Endometrium (tissue), 2 donors: ENCODE measurements around the gene ARHGAP24.

Source experiments
- FAIRE-seq: peaks from 2 replicates; lab custom pipeline; 2012; peaks lifted over from hg19 to GRCh38; lab: Jason Lieb, UNC
- donor health status: control.
- donor health status: control.

The ARHGAP24 gene

GRCh38 chr4:85474818-85475630, at the start of gene ARHGAP24:
Gene ARHGAP24 (plus strand): TSS chr4:85475150.
- FAIRE-seq: peak; percentile 48

- FAIRE-seq: no peak
Measured at GRCh38 chr4:85426366-85426765, 48.6 kb upstream of the ARHGAP24 start.

DNA sequence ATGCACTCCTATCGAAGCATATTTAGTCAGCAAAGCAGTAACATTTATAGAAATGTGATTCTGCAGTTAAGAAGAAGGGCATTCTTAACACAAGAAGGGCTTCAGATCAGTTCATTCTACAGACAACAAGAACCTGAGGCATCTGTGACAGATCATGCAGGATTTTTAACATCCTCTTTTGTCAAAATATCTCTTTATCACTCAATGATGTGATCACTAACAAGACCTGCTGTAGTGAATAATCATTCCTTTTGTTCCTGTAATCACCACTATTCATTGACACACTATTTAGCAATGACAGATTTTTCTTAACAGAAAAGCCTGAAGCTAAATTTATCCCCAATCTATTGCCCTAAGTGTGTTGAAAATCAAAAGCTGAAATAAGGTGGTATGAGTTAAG, 47.8 kb upstream of the ARHGAP24 start:
- no peak for FAIRE-seq

GRCh38 chr4:85430226-85430625, 44.7 kb upstream of the ARHGAP24 start:
- FAIRE-seq: no peak

DNA sequence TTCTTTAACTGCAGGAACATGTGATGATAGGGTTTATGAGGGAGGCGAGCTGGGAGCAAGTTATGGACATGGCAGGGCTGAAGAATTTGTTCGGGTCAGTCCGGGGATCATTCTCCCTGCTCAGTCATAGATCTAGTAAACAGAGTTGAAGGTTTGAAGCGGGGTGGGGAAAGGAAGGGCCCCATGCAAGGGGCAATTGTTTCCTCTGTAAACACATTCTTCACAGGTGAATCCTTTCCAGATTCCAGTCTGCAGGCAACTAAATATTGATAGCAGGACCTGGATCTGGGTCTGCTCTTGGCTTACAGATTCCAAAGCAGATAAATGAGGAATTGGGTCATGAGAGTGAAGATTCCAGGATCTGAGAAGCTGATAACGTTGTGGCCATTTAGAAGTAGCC, 44.3 kb upstream of the ARHGAP24 start:
- FAIRE-seq: no peak

- no peak for FAIRE-seq
Measured at GRCh38 chr4:85431156-85431555, 43.8 kb upstream of the ARHGAP24 start.

DNA sequence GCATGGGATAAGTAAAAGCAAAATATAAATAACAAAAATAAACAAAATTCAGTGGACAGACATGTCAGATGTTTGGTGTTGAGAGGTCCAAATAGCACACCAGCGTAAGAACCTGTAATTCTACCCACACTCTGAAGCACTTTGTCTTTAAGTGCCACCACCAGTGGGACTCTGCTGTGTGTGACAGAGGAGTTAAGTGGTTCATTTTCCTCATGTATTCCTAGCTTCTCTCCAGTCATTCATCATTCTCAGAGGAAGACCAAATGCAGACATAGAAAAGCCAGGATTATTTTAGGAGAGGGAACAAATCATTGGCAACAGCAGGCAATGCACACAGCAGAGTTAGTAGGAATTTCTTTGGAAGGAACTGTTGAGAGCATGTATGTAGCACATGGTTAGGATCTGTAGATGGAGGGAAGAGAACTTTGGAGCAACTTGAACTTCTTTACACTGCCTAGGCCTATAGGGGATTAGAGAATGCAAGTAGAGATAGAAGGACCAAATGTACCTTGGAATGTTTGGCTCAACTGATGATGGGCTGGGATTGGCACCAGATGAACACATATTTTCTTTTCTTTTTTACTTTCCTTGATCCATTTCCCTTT, 43.0 kb upstream of the ARHGAP24 start:
- no peak for FAIRE-seq

DNA sequence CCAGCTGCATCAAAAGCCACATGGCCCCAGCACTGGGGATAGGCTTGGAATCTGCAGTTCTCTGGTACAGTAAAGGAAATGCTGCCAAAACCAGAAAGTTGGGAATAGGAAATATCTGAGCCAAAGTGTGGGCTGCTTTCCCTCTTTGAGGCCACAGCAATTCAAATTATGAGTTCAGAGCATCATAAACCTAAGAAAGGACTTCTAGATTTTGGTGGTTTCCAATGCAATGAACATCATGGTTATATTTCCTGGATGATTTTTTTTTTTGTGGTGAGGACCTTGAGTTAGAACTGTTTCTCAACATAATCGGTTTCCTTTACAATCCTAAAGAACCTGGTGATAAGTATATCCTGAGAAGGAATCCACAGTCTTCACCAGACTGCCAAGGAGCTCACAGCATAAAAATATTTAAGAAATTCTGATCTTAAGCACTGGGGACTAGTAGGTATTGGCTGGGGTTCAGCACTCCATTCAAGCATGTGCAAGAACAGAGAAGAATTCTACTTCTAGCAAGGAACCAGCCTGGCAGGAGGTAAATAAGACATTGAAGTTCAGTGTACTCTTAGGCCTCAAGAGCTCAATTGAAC, 29.8 kb upstream of the ARHGAP24 start:
- FAIRE-seq: no peak

DNA sequence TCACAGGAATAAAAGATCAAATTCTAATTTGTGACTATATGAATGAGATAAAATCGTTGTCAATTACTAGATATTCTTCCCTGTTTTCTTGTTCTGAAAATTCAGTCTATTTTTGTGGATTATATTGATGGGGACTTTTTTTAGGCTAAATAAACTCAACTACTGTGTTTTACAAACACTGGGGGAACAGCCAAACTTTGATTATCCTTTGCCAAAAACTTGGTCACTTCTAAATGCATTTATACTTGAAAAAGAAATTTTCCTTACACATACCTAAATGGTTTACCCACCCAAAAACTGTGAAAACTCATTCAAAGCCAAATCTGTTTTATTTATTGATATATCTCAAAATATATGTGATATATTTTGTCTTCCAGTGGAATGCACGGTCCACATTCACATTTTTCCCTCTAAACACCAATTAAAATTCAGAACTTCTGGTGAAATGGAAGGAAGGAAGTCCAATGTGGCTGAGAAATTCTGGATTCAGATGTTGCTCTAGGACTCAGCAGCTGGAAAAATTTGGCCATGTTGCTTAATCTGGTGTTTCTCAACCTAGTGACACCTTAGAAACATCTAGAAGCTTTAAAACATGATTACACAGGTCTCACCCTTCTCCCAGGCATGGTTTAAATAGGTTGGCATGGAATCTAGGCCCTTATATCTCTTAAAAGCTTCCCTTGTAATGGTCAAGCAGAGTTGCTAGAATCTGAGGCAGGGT, 28.6 kb upstream of the ARHGAP24 start:
- FAIRE-seq: no peak

- no peak for FAIRE-seq
Measured at GRCh38 chr4:85448906-85449890, 25.8 kb upstream of the ARHGAP24 start.

GRCh38 chr4:85452058-85452731, 22.8 kb upstream of the ARHGAP24 start:
- FAIRE-seq: no peak

- no peak for FAIRE-seq
Measured at GRCh38 chr4:85455942-85456341, 19.0 kb upstream of the ARHGAP24 start.

DNA sequence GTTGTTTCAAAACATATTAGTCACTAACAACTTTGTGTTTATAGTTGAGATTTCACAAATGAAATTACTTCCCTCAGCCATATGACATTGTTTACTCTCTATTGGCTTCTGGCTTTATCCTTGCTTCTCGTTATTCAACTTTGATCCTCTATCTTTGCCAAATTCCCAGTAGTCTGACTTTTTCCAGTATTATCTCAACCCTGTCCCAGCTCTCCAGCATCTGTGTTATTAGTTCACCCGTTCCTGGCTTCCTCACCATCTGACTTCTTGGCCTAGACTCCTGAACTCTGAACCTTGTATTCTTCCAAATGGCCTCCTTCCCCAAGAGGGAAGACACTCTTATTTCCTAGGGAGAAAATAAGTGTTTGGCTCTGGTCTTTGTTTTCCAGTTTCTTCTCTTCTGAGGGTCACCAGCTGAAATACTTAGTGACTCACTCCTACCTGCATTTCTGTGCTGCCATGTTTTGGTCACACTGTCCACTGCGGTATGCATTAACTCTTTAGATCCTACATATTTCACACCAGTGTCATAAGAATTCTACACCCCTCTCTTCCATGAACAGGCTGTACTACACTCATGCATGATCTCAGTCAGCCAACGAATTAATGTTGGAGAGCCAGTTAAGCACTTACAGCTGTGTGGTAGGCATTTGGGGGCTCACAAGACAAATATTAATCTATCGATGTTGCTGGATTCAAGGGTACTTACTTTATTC, 17.0 kb upstream of the ARHGAP24 start:
- FAIRE-seq: no peak

DNA sequence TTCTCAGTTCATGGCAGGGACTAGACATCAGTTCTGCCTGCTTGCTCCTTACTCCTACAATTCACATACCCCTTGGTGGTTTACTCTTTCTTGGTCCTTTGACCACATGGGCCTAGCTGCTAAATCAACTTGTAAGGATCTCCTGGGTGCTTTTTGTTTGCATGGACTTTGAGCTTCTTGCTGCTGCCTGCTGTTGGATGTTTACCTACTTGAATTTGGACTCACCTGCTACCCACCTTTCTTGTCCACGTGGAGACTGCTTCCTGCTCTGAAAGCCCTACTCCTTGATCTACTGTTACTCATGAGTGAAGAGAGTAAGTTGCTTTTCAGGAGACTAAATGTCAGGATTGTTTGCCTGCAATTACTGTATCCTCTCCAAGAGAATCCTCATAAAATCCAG, 15.2 kb upstream of the ARHGAP24 start:
- FAIRE-seq: no peak

DNA sequence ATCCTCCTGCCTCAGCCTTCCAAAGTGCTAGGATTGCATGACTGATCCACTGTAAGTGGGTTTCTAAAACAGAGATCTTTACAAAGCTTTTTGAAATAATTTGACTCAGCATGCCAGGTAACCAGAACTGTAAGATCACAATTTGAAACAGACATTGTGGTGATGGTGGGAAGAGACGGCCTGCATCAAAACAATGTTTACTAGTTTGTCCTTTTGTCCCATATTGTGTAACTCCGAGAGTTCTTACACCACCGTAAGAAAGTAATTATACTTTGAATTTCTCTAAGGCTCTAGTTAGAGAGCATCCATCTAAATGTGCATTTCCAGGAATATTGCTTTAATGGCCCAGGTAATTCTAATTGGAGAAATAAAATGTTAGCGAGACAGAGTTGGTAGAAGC, 594 bp upstream of the ARHGAP24 start:
- no peak for FAIRE-seq

GRCh38 chr4:85475631-85476233, 782 bp downstream of the ARHGAP24 start:
- peak; percentile 73 for FAIRE-seq

DNA sequence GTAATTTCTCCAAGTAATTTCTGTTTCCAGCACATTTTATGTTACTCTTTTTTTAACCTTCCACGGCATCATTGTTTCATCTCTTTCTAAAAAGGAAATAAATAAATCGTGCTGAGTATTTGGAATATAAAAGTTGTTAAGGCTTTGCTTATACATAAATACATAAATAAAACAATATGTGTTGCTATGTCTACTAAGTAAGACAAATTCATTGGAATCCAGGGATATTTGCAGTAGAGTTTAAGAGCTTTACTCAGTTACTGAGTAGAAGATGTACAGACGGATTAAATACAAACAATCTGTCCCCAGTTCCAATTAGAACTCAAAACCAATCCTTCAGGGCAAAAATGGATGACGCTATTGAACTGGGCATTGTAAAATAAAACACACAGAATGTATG, 1.4 kb downstream of the ARHGAP24 start:
- FAIRE-seq: no peak

DNA sequence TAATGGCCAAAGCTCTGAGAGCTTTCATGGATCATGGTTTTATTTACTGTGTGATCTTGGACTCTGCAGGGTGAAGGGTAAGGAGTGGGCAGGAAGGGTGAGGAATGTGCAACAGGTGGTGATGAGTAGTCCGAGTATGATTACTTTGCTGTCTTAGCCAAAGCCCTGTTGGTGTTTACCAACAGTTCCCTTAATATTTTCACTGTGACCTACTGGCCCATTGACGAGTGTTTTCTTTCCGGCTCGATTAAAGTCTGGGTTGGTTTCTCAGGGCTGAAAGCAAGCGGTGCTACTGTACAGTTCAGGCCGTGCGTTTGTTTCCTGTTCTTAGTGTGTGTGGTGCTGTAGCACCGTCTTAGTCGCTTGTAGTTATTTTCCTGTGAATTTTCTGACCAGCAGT, 2.6 kb downstream of the ARHGAP24 start:
- FAIRE-seq: no peak

GRCh38 chr4:85478576-85478975, 3.6 kb downstream of the ARHGAP24 start:
- no peak for FAIRE-seq
